ENCODE measurements around the gene TTC34. TPM values are rescaled to one million over a fixed set of nuclear protein-coding genes. Genes with fewer than 3 reads are reported as not detected.

Gene TTC34
- total RNA-seq, 2 donors from 2014 or later: under 0.01 to 0.52 TPM

DNA sequence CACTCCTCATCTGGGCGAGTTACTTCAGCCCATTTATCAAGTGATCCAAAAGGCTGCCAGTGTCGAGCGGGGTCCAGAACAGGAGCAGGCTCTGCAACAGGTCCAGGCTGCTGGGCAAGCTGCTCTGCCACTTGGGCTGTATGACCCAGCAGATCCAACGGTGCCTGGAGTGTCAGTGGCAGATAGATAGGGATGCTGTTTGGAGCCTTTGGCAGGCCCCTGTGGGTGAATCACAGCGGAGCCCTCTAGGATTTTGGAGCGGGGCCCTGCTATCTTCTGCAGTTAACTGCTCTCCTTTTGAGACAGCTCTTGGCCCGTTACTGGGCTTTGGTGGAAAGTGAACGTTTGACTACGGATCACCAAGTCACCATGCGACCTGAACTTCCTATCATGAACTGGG lies 176.2 kb downstream of the TTC34 start:
- ATAC-seq: no peak
- Histone ChIP-seq H3K4me3 (no peak overlapping the region), H3K9me3 (no peaks in the 10 kb centered on the region), H3K36me3 (replicated peaks in 1 of 2; ENCODE audit: insufficient read depth in 1 of 2, low read depth in 2 of 2) (no peaks in the 10 kb centered on the region), H3K27me3 (peaks cover 0 to 24% of the 10 kb centered on the region in 2 donors), H3K4me1 (peaks cover 13% of the 10 kb centered on the region), H3K27ac (no peak overlapping the region)
- WGBS, 2 donors: 82 to 83% methylated on average over 8 to 10 of the region's 10 CpGs
- DNase-seq: no peak
- intact Hi-C loops (cut with DNase I): no loop called here
- TF ChIP-seq POLR2A (IDR thresholded peaks at IDR 0.05): no peak

DNA sequence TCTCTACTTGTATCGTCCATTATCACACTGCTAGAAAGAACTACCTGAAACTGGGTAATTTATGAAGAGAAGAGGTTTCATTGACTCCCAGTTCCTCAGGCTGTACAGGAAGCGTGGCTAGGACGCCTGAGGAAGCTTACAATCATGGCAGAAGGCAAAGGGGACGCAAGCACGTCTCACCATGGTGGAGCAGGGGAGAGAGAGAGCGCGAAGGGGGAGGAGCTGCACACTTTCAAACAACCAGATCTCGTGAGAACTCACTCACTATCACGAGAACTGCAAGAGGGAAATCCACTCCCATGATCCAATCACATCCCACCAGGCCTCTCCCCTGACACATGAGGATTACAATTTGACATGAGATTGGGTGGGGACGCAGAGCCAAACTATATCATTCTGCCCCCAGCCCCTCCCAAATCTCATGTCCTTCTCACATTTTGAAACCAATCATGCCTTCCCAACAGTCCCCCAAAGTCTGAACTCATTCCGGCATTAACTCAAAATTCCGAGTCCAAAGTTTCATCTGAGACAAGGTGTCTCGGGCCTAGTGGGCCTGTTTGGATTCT lies 176.7 kb downstream of the TTC34 start:
- no peak for DNase-seq
- intact Hi-C loops (cut with DNase I): no loop called here
- H3K4me1 ChIP-seq: peaks cover 13% of the 10 kb centered on the region
- H3K4me3 ChIP-seq: no peak overlapping the region
- H3K27me3 ChIP-seq: peaks cover 0 to 24% of the 10 kb centered on the region in 2 donors
- 75 to 82% methylated on average over 13 of the region's 13 CpGs for WGBS, 2 donors
- TF ChIP-seq POLR2A (IDR thresholded peaks at IDR 0.05): no peak
- no peak overlapping the region for H3K27ac ChIP-seq
- no peaks in the 10 kb centered on the region for H3K36me3 ChIP-seq (replicated peaks in 1 of 2; ENCODE audit: insufficient read depth in 1 of 2, low read depth in 2 of 2)
- ATAC-seq: no peak
- H3K9me3 ChIP-seq: no peaks in the 10 kb centered on the region

DNA sequence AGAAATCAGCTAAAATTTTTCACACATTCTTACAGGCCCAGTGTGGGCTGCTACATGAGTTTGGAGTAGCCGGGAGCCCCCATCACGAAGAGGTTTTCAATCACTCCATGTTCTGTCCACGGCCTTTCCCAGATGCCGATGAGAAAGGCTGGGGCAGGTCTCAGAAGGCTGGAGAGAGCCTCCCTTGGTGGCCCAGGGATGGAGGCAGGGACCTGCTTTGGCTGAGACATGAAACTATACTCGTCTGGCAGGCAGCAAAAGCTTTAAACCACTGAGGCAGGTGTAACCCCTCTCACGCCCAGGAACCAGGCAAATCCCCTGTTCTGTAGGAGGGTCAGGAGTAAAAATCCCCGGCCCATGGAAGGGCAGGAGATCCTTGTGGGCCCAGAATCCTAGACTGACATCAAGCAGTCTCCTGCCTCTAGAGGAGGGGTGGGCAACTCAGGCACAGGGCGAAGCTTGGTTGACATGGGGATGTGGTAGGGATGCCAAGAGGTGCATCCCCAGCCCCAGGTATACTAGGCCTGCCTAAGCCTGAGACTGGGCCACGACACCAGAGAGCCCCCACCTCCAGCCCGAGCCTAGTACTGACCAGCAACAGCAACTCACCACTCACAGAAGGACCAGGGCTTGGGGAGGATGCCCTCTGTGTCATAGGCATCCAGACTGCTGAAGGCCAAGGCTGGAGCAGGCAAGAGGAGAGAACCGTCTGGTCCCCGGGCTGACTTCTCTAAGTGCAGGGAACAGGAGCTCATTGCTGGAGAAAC lies 177.7 kb downstream of the TTC34 start:
- Histone ChIP-seq H3K36me3 (replicated peaks in 1 of 2; ENCODE audit: insufficient read depth in 1 of 2, low read depth in 2 of 2) (no peaks in the 10 kb centered on the region), H3K27ac (no peak overlapping the region), H3K4me3 (no peak overlapping the region), H3K9me3 (no peaks in the 10 kb centered on the region), H3K27me3 (peaks cover 0 to 17% of the 10 kb centered on the region in 2 donors), H3K4me1 (peaks cover 6% of the 10 kb centered on the region)
- ATAC-seq (no peak), DNase-seq (no peak)
- TF ChIP-seq, protein P1, sequence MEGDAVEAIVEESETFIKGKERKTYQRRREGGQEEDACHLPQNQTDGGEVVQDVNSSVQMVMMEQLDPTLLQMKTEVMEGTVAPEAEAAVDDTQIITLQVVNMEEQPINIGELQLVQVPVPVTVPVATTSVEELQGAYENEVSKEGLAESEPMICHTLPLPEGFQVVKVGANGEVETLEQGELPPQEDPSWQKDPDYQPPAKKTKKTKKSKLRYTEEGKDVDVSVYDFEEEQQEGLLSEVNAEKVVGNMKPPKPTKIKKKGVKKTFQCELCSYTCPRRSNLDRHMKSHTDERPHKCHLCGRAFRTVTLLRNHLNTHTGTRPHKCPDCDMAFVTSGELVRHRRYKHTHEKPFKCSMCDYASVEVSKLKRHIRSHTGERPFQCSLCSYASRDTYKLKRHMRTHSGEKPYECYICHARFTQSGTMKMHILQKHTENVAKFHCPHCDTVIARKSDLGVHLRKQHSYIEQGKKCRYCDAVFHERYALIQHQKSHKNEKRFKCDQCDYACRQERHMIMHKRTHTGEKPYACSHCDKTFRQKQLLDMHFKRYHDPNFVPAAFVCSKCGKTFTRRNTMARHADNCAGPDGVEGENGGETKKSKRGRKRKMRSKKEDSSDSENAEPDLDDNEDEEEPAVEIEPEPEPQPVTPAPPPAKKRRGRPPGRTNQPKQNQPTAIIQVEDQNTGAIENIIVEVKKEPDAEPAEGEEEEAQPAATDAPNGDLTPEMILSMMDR (IDR thresholded peaks at IDR 0.05): no peak
- no peak for TF ChIP-seq POLR2A (IDR thresholded peaks at IDR 0.05)
- intact Hi-C loops (cut with DNase I): no loop called here
- WGBS, 2 donors: 78 to 79% methylated on average over 8 to 12 of the region's 12 CpGs

DNA sequence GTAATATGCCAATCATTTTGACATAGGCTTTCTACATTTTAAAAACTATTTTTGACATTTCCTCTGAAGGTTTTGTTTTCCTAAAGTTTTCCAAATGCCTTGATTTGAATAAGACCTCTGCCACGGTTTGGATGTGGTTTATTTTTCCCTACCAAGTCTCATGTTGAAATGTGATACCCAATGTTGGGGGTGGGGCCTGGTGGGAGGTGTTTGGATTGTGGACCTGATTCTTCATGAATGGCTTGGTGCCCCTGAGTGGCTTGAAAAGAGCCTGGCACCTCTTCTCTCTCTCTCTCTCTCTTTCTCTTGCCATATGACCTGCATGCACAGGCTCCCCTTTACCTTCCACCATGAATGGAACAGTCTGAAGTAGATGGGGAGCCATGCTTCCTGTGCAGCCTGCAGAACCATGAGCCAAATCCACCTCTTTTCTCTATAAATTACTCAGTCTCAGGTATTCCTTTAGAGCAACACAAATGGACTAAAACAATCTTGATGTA lies 183.5 kb downstream of the TTC34 start:
- 0 to 4% methylated on average over 1 of the region's 1 CpG for WGBS, 2 donors
- Histone ChIP-seq H3K36me3 (replicated peaks in 1 of 2; ENCODE audit: insufficient read depth in 1 of 2, low read depth in 2 of 2) (no peaks in the 10 kb centered on the region), H3K27ac (no peak overlapping the region), H3K9me3 (no peaks in the 10 kb centered on the region), H3K4me1 (no peaks in the 10 kb centered on the region), H3K27me3 (no peaks in the 10 kb centered on the region), H3K4me3 (no peak overlapping the region)
- intact Hi-C loops (cut with DNase I): no loop called here
- ATAC-seq: no peak
- no peak for DNase-seq
- TF ChIP-seq, protein P1 (IDR thresholded peaks at IDR 0.05): no peak
- TF ChIP-seq POLR2A (IDR thresholded peaks at IDR 0.05): no peak

DNA sequence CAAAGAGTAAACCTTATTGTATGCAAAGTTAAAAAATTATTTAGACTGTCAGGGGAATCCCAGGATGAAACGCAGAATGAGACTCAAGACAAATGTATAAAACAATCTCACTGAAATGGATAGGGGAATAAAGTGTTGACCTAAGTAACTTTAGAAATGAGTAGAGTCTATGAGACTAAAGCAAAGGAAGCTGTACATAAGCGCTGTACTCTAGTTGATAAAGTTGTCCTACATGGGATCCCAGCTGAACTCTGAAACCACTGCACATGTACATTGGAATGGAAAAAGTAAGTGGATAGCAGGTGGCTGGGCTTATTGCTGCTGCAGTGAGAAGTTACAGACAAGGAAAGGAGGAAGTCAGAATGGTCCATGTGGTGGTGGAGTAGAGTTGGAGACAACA lies 187.3 kb downstream of the TTC34 start:
- no peaks in the 10 kb centered on the region for H3K4me1 ChIP-seq
- H3K27me3 ChIP-seq: no peaks in the 10 kb centered on the region
- ATAC-seq (no peak), DNase-seq (no peak)
- no peak overlapping the region for H3K4me3 ChIP-seq
- H3K27ac ChIP-seq: no peak overlapping the region
- intact Hi-C loops (cut with DNase I): no loop called here
- 84 to 85% methylated on average over 2 of the region's 2 CpGs for WGBS, 2 donors
- no peak for TF ChIP-seq POLR2A (IDR thresholded peaks at IDR 0.05)
- TF ChIP-seq, protein P1 (IDR thresholded peaks at IDR 0.05): no peak
- H3K36me3 ChIP-seq (replicated peaks in 1 of 2; ENCODE audit: insufficient read depth in 1 of 2, low read depth in 2 of 2): no peaks in the 10 kb centered on the region
- H3K9me3 ChIP-seq: no peaks in the 10 kb centered on the region
